ENCODE measurements around the gene DCBLD1.

Gene DCBLD1

GRCh38 chr6:117525607-117526006, 43.1 kb downstream of the DCBLD1 start:
- H3K27ac ChIP-seq, result no peak overlapping the region
- TF ChIP-seq ZFX (IDR thresholded peaks at IDR 0.05; ENCODE audit: borderline replicate concordance), result no peak
- no peak for TF ChIP-seq CTCF (IDR thresholded peaks at IDR 0.05)

GRCh38 chr6:117530467-117531242, 48.2 kb downstream of the DCBLD1 start:
- TF ChIP-seq CTCF (IDR thresholded peaks at IDR 0.05), result no peak
- TF ChIP-seq ZFX (IDR thresholded peaks at IDR 0.05; ENCODE audit: borderline replicate concordance), result no peak
- no peak overlapping the region for H3K27ac ChIP-seq

- H3K27ac ChIP-seq, result no peak overlapping the region
- no peak for TF ChIP-seq CTCF (IDR thresholded peaks at IDR 0.05)
- no peak for TF ChIP-seq ZFX (IDR thresholded peaks at IDR 0.05; ENCODE audit: borderline replicate concordance)
Measured at GRCh38 chr6:117531346-117531745, 48.9 kb downstream of the DCBLD1 start.

GRCh38 chr6:117531809-117532725, 49.6 kb downstream of the DCBLD1 start:
- H3K27ac ChIP-seq, result no peak overlapping the region
- no peak for TF ChIP-seq ZFX (IDR thresholded peaks at IDR 0.05; ENCODE audit: borderline replicate concordance)
- TF ChIP-seq CTCF (IDR thresholded peaks at IDR 0.05), result no peak

GRCh38 chr6:117533775-117534174, 51.3 kb downstream of the DCBLD1 start:
- TF ChIP-seq CTCF (IDR thresholded peaks at IDR 0.05) (no peak), ZFX (IDR thresholded peaks at IDR 0.05; ENCODE audit: borderline replicate concordance) (no peak)
- H3K27ac ChIP-seq, result no peak overlapping the region

GRCh38 chr6:117534974-117535373, 52.5 kb downstream of the DCBLD1 start:
- TF ChIP-seq CTCF (IDR thresholded peaks at IDR 0.05) (no peak), ZFX (IDR thresholded peaks at IDR 0.05; ENCODE audit: borderline replicate concordance) (no peak)
- H3K27ac ChIP-seq, result no peak overlapping the region

- no peak overlapping the region for H3K27ac ChIP-seq
- TF ChIP-seq CTCF (IDR thresholded peaks at IDR 0.05) (no peak), ZFX (IDR thresholded peaks at IDR 0.05; ENCODE audit: borderline replicate concordance) (no peak)
Measured at GRCh38 chr6:117536317-117536716, 53.8 kb downstream of the DCBLD1 start.
